HG02973 (cell line): ENCODE results near the gene NOVA2.
A peak's percentile ranks its signal among the peaks of the same experiment; 100 is the strongest.

Experiments
- ATAC-seq: cut with Tn5 transposase; IDR thresholded peaks from one replicate; pipeline ENCODE4 v1.9.1; 2021; ENCODE audit warnings: moderate library complexity; ENCODE audit not compliant: unreplicated experiment

Gene NOVA2

DNA sequence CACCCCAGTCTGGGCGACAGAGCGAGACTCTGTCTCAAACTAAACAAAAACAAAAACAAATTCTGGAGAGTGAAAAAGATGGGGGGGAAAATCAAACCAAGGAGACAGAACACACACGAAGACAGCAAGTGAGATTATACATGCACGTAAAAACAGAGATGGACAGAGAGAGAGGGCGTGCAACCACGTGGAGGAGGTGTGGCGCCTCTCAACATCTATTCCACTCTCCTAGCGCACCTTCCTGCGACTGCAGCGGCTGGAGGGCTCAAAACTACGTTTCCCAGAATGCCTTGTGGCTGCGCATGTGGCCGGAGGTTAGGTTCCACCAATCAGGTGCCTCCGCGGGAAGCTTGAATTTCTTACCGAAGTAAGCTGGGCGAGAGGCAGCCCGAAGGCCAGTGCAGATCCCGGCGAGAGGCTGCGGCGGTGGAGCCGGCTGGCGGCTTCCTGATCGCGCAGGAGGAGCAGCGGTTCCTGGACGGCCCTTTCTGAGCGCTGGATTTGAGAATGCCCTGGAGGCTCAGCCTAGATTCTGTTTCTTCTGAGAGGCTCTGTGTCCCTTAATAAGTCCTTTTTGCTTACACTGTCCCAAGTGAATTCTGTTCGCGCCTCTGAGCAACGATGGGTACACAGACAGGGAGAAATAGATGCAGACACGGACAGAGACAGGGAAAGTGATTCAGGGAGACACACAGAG, 46.0 kb downstream of the NOVA2 start:
- ATAC-seq = no peak

- ATAC-seq = no peak
Observed at GRCh38 chr19:45924891-45925447, 48.7 kb downstream of the NOVA2 start.

- no peak for ATAC-seq
Observed at GRCh38 chr19:45922281-45922680, 51.4 kb downstream of the NOVA2 start.

GRCh38 chr19:45920458-45920857, 53.2 kb downstream of the NOVA2 start:
- ATAC-seq = no peak

DNA sequence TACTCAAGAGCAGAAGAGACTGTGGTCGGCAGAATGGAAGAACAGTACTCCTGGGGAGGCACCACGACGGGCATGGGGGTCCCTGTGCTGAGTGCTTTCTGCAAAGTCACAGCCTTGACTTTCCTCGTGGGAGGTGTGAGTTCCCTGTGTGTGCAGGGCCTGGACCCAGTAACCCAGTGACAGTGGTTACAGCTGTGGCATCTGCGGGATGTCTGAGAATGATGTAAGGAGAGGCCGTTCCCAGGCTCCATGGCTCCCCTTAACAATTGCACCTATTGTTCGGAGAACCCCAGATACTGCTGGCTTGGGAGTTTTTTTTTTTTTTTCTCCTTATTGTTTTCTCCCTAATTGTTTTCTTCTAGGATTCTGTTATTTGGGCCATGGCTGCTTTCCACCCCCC, 54.0 kb downstream of the NOVA2 start:
- no peak for ATAC-seq

- ATAC-seq = no peak
Observed at GRCh38 chr19:45918721-45919120, 54.9 kb downstream of the NOVA2 start.

GRCh38 chr19:45917421-45918091, 56.1 kb downstream of the NOVA2 start:
- no peak for ATAC-seq

DNA sequence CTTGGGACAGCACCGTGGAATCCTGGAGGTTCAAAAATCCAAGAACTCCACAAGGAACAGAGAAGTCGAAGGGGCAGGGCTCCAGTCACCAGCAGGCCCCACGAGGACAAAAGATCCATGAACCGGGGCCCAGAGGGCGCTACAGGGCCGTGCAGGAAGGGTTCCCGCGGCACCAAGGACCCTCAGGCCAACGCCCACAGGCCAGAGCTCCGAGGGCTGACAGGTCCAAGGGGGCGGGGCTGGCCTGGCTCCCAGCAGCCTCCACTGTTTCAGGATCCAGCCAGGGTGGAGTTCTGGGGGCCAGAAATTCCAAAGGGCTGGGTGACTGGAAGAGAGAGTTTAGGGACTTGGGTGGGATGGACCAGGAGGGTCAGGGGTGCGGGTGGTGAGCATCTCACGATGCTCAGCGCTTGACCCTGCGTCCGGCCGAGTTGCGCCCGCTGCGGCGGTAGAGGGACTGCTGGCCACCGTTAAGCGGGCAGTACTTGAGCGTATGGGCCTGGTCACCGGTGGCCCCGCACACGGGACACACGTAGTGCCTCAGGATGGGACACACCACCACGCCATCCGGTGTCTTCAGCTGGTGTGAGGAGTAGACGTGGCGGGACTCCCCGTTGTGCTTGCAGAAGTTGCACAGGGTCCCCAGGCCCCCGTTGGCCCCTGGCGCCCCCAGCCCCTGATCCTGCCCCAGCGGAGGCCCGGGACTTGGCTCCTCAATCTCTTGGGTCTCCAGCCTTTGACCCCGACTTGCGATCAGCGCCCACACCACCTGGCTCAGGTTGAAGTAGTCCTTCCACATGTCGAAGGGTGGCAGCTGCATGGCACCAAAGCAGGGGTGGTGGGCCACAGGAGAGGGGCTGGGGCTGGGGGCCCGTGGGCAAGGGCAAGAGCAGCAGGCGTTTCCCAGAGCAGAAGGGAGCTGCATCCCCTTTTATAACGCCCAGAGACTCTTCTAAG, 59.5 kb downstream of the NOVA2 start, which contains the start of gene NANOS2:
Gene NANOS2, minus strand, starts transcription at position 905 of the 957 bp plus-strand sequence. Its CDS starts 85 bp downstream, at position 820.
- ATAC-seq = no peak

DNA sequence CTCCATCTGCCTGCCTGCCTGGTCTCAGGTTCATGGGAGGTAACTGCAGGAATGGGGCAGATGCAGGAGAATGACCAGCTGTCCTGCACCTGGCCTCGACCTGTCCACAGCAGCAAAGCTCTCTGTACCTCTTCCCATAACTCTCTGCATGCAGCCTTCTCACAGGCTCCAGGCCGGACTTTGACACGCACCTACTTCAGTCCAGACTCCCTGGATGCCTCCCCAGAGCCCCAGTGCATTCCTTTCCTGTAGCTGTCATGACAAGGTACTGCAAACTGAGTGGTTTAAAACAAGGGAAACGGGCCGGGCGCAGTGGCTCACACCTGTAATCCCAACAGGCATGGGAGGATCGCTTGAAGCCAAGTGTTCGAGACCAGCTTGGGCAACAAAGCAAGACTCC, 62.4 kb downstream of the NOVA2 start:
- ATAC-seq = no peak

GRCh38 chr19:45908956-45909355, 64.7 kb downstream of the NOVA2 start:
- ATAC-seq = no peak

GRCh38 chr19:45906221-45906620, 67.4 kb downstream of the NOVA2 start:
- no peak for ATAC-seq

GRCh38 chr19:45905011-45905410, 68.7 kb downstream of the NOVA2 start:
- no peak for ATAC-seq

GRCh38 chr19:45902651-45903625, 70.7 kb downstream of the NOVA2 start:
- peak; percentile 82 for ATAC-seq

DNA sequence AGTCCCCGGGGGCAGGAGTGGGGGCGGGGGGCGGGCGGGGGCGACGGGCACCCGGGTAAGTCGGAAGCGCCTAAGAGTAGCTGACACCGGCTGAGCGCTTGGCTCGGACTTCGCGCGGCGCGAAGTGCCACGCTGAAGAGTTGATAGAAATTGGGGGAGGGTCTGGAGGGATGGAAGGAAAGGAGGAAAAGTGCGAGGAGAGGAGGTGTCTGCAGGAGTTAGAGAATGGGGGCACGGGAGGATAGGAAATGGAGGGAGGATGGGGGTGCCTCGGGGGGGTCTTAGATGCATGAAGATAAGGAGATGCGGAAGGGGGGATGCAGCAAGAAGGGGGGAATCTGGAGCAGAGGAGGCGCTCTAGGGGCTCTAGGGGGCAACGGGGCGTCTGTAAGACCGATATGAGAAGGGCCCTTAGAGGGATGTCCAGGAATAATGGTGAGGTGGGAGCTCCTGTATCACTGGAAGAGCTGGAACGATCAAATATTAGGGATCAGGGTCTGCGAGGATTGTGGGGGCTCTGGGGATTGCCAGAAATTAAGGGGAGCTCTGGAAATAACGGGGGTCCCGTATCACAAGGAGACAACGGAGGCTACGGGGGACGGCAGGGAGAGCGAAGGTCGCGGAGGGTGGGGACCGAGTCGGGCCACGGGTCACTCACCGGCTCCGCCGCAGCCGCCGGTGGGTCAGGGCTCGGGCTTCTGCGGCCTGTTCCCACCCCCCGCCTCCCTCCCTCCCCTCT, 71.6 kb downstream of the NOVA2 start, which contains the start of gene MYPOP:
Gene MYPOP, minus strand, starts transcription at position 702 of the 739 bp plus-strand sequence. CDS start 840 bp downstream, outside the sequence.
- no peak for ATAC-seq

DNA sequence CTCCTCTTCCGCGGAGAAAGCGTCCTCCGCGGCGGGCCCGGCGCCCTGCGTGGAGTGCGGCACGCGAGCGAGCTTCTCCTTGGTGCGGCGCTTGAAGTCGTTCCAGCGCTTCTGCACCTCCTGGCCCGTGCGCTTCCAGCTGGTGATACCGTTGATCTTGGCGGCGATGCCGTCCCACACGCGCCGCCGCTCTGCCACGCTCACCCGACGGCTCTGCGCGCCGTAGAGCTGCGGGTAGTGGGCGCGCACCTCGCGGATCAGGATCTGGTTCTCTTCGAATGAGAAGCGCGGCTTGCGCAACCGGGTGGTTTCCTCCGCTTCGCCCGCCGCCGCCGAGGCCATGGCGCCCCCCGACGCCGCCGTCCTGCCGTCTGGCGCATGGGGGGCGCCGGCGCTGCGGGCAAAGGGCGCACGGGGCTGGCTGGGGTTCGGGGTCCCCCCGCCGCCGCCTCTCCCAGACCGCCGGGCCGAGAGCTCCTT, 72.2 kb downstream of the NOVA2 start:
- no peak for ATAC-seq

GRCh38 chr19:45900738-45901431, 72.8 kb downstream of the NOVA2 start:
- no peak for ATAC-seq

DNA sequence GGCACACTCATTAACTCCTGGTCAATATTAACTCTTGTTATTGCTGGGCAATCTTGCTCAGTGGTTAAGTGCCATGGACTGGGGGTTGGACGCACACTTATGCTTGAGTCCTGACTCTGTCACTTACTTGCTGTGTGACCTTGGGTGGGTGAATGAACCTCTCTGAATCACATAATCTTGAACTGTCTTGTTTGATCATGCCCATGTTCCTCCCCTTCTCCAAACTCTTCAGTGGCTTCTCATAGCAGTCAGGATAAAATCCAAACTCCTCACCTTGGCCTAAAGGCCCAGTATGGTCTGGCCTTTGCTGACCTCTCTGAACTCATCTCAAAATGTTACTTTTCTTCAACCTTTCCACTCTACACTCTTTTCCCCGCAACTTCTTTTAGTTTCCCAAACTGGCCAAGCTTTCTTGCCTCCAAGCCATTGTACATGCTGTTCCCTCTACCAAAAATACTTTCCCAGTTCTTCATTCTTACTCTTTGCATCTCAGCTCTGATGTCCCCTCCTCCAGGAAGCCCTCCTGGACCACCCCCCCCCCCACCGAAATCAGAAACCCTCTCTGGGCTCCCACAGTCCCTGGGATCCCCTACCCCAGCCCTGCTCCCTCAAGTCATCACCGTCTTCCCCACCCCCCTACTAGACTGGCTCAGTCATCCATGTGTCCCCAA, 73.6 kb downstream of the NOVA2 start:
- no peak for ATAC-seq

- ATAC-seq = no peak
Observed at GRCh38 chr19:45899253-45899652, 74.4 kb downstream of the NOVA2 start.
